ENCODE data around the gene C1orf53.

Gene C1orf53

DNA sequence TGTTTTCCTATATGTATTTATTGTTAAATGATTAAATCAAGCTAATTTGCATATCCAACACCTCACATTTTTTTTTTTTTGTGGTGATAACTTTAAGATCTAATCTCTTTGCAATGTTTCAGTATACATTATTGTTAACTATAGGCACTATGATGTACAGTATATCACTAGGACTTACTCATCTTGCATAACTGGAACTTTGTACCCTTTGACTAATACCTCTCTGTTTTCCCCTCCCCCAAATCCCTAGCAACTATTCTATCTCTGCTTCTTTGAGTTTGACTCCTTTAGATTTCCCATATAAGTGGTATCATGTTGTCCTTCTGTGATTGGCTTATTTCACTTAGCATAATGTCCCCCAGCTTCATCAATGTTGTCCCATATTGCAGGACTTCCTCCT, 9.7 kb upstream of the C1orf53 start:
- TF ChIP-seq, protein P1, sequence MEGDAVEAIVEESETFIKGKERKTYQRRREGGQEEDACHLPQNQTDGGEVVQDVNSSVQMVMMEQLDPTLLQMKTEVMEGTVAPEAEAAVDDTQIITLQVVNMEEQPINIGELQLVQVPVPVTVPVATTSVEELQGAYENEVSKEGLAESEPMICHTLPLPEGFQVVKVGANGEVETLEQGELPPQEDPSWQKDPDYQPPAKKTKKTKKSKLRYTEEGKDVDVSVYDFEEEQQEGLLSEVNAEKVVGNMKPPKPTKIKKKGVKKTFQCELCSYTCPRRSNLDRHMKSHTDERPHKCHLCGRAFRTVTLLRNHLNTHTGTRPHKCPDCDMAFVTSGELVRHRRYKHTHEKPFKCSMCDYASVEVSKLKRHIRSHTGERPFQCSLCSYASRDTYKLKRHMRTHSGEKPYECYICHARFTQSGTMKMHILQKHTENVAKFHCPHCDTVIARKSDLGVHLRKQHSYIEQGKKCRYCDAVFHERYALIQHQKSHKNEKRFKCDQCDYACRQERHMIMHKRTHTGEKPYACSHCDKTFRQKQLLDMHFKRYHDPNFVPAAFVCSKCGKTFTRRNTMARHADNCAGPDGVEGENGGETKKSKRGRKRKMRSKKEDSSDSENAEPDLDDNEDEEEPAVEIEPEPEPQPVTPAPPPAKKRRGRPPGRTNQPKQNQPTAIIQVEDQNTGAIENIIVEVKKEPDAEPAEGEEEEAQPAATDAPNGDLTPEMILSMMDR (IDR thresholded peaks at IDR 0.05; ENCODE audit: extremely low read depth, insufficient read depth, missing control alignments) = no peak
- no peak for DNase-seq (ENCODE audit: low spot score)
- in situ Hi-C loops (cut with MboI; ENCODE audit: low pct_unique_long_range_greater_than_20kb, low sequenced_read_pairs, unreplicated experiment) = no loop called here

DNA sequence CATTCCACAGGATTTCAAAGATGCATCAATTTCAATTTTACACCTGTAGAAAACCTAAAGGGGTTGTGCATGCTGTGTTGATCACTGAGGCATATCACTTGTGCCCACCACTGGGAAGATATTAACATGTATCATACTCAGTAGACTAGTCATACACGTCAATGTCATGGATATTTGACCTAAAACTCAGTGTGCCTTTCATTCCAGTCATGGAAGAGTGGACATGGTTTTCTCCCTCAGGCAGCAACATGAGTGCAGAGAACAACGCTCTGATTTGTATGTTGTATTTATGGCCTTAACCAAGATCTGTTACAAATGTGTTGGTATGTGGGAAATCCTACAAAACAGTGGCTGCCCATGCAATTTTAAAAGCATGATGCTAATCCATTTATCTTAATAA, 6.1 kb upstream of the C1orf53 start:
- in situ Hi-C loops (cut with MboI; ENCODE audit: low pct_unique_long_range_greater_than_20kb, low sequenced_read_pairs, unreplicated experiment) = no loop called here
- DNase-seq (ENCODE audit: low spot score) = no peak
- TF ChIP-seq, protein P1 (IDR thresholded peaks at IDR 0.05; ENCODE audit: extremely low read depth, insufficient read depth, missing control alignments) = no peak

DNA sequence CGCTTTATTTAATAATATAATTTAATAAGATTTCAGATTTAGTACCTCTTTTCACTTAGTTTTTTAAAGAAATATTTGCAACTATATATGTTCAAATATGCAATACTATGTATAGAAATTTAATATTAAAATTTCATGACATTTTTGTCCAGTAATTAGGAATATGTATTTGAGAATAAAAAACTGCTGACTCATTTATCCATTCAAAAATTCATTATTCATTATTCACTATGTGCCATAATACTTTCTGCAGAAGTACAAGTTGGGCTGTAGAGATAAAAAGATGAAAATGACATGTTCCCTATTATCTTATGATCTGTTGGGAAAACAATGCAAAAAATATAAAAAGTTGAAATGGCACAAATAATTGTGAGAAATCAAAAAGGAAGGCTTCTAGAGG, 3.4 kb upstream of the C1orf53 start:
- DNase-seq (ENCODE audit: low spot score) = no peak
- in situ Hi-C loops (cut with MboI; ENCODE audit: low pct_unique_long_range_greater_than_20kb, low sequenced_read_pairs, unreplicated experiment) = no loop called here
- TF ChIP-seq, protein P1 (IDR thresholded peaks at IDR 0.05; ENCODE audit: extremely low read depth, insufficient read depth, missing control alignments) = no peak

DNA sequence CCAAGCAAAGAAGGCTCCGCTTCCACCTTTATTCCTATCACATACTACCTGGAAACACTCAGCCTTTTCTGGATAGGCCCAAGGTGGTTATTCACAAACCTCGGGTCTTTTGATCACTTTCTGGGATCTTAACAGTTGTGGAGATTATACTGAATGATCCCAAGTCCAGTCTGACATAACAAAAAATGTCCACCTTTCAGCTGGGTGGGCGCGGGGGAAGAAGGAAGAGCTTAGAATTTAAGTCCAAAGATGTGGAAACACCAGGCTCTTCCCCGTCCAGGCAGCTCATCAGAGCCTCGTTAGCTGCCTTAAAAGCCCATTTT, 338 bp upstream of the C1orf53 start:
- DNase-seq (ENCODE audit: low spot score) = no peak
- TF ChIP-seq, protein P1 (IDR thresholded peaks at IDR 0.05; ENCODE audit: extremely low read depth, insufficient read depth, missing control alignments) = no peak
- in situ Hi-C loops (cut with MboI; ENCODE audit: low pct_unique_long_range_greater_than_20kb, low sequenced_read_pairs, unreplicated experiment) = no loop called here

DNA sequence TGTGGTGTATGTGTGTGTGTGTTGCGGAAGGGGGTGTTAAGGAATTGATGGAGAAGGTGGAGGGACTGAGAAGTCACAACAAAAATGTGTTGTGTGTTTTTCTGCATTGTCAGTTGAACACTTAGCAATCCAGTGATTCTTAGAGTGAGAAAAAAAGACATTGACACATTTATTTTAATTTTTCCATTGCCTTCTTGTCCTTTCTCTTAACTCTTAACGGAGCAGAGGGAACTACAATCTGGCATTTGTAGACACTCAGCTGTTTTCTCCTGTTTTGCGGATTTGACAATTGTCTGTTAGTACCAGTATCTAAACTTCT, 725 bp downstream of the C1orf53 start:
- no peak for DNase-seq (ENCODE audit: low spot score)
- TF ChIP-seq, protein P1 (IDR thresholded peaks at IDR 0.05; ENCODE audit: extremely low read depth, insufficient read depth, missing control alignments) = no peak
- in situ Hi-C loops (cut with MboI; ENCODE audit: low pct_unique_long_range_greater_than_20kb, low sequenced_read_pairs, unreplicated experiment) = no loop called here

DNA sequence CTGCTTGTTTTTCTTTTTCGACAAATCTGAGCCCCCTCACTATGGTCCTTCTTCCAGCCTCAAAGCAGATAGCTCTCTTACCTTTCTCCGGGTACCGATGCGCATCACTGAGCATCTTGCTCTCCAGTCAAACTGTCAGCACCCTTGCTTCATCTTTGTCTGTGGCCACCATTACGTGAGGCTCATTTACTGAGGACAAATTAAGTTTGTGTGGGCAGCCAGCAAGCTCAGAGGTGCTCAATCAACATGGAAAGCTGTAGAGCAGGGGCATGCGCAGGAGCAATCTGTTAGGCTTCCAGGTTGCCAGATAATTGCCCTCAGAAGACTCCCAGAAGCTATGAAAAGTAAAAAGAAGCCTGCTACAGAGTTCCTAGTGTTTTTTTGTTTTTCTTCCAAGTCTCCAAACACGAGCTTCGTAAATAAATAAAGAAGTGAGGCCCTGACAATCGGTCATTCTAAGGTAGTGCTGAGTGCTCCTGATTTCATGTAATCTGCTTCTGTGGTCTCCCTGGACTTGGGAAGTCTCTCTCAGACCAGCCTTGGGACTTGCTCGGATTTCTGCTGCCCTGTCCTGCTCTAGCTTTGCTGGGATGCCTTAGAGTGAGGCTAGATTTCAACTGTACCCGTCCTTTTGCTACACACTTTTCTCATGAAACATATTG, 1.8 kb downstream of the C1orf53 start:
- in situ Hi-C loops (cut with MboI; ENCODE audit: low pct_unique_long_range_greater_than_20kb, low sequenced_read_pairs, unreplicated experiment) = no loop called here

More for the DNA sequence above, 1.8 kb downstream of the C1orf53 start:
- TF ChIP-seq, protein P1 (IDR thresholded peaks at IDR 0.05; ENCODE audit: extremely low read depth, insufficient read depth, missing control alignments) = no peak
- DNase-seq (ENCODE audit: low spot score) = no peak
